Heart left ventricle (tissue), 13 donors: ENCODE measurements around the gene NOCT.

Experiments
- POLR2A ChIP-seq, 2 donors: fragments of 450-650 bp; IDR thresholded peaks; one replicate each; pipeline ENCODE4 v1.6.1; 2017; ENCODE audit warnings: antibody characterized with exemption in 2 of 2, mild to moderate bottlenecking in 2 of 2, moderate library complexity in 2 of 2
- TF ChIP-seq, protein P1 (sequence below), 12 donors: fragments of 200-600 bp; sonication (generic) in 4 of 12; IDR thresholded peaks; one replicate each; pipeline versions ENCODE4 v1.5.0 to v1.8.0; 2018 to 2022; ENCODE audit warnings: antibody characterized with exemption in 12 of 12, mild to moderate bottlenecking in 5 of 12
- donor health status: ischemic (EF 13 %, LVEDD 7.1; RV severe dilation, severe dysfunction).
- donor health status: DM: no; HTN: yes; CAD: no.
- donor health status: DM: no; HTN: no; CAD: no.
- donor health status: ischemic (EF 25% LVEDD 6.9; RV normal size, moderate dysfunction).
- donor health status: ischemic (EF 25% LVEDD 5.7; RV mildly dilated, moderate dysfunction).
- donor health status: ischemic (EF 35%, LVEDD 5.7; RV mildly dilated, moderate dysfunction).
- donor health status: nonischemic (EF 11% LVEDD 7.7; RV severe dilation, severe dysfunction).
- donor health status: DM: yes; HTN: yes; CAD: no.
- donor health status: PGD.
- donor health status: ischemic (EF 29% LVEDD 5.4; RV normal size, mild dysfunction).
- donor health status: nonischemic (EF 23%, LVEDD 6.1; RV moderate dilation, normal function).

DNA sequence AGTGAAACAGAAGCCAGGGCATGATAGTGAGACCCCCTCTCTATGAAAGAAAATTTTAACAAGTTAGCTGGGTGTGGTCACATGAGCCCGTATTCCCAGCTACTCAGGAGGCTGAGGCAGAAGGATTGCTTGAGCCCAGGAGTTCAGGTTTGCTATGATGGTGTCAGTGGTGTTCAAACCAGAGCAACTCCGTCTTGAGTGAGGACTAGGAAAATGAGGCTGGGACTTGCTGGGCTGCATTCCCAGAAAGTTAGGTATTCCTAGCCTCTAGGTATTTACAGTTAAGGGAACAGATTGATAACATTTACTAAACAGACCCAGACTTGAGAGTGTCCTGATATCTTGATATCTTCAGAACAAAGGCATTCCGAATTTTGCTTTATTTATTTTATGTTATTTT lies 37.0 kb upstream of the NOCT start:
- TF ChIP-seq, protein P1, sequence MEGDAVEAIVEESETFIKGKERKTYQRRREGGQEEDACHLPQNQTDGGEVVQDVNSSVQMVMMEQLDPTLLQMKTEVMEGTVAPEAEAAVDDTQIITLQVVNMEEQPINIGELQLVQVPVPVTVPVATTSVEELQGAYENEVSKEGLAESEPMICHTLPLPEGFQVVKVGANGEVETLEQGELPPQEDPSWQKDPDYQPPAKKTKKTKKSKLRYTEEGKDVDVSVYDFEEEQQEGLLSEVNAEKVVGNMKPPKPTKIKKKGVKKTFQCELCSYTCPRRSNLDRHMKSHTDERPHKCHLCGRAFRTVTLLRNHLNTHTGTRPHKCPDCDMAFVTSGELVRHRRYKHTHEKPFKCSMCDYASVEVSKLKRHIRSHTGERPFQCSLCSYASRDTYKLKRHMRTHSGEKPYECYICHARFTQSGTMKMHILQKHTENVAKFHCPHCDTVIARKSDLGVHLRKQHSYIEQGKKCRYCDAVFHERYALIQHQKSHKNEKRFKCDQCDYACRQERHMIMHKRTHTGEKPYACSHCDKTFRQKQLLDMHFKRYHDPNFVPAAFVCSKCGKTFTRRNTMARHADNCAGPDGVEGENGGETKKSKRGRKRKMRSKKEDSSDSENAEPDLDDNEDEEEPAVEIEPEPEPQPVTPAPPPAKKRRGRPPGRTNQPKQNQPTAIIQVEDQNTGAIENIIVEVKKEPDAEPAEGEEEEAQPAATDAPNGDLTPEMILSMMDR (IDR thresholded peaks at IDR 0.05), result no peak
- TF ChIP-seq POLR2A (IDR thresholded peaks at IDR 0.05), result no peak
